Heart left ventricle (tissue), 13 donors: ENCODE measurements around the gene MAPKAPK2.

Experiments used
- POLR2A ChIP-seq, 2 donors: fragments of 450-650 bp; IDR thresholded peaks; one replicate each; pipeline ENCODE4 v1.6.1; 2017; ENCODE audit warnings: antibody characterized with exemption in 2 of 2, mild to moderate bottlenecking in 2 of 2, moderate library complexity in 2 of 2
- TF ChIP-seq, protein P1 (sequence below), 12 donors: fragments of 200-600 bp; sonication (generic) in 4 of 12; IDR thresholded peaks; one replicate each; pipeline versions ENCODE4 v1.5.0 to v1.8.0; 2018 to 2022; ENCODE audit warnings: antibody characterized with exemption in 12 of 12, mild to moderate bottlenecking in 5 of 12
- donor health status: ischemic (EF 13 %, LVEDD 7.1; RV severe dilation, severe dysfunction).
- donor health status: DM: no; HTN: yes; CAD: no.
- donor health status: DM: no; HTN: no; CAD: no.
- donor health status: ischemic (EF 25% LVEDD 6.9; RV normal size, moderate dysfunction).
- donor health status: ischemic (EF 25% LVEDD 5.7; RV mildly dilated, moderate dysfunction).
- donor health status: ischemic (EF 35%, LVEDD 5.7; RV mildly dilated, moderate dysfunction).
- donor health status: nonischemic (EF 11% LVEDD 7.7; RV severe dilation, severe dysfunction).
- donor health status: DM: yes; HTN: yes; CAD: no.
- donor health status: PGD.
- donor health status: ischemic (EF 29% LVEDD 5.4; RV normal size, mild dysfunction).
- donor health status: nonischemic (EF 23%, LVEDD 6.1; RV moderate dilation, normal function).

- TF ChIP-seq, protein P1, sequence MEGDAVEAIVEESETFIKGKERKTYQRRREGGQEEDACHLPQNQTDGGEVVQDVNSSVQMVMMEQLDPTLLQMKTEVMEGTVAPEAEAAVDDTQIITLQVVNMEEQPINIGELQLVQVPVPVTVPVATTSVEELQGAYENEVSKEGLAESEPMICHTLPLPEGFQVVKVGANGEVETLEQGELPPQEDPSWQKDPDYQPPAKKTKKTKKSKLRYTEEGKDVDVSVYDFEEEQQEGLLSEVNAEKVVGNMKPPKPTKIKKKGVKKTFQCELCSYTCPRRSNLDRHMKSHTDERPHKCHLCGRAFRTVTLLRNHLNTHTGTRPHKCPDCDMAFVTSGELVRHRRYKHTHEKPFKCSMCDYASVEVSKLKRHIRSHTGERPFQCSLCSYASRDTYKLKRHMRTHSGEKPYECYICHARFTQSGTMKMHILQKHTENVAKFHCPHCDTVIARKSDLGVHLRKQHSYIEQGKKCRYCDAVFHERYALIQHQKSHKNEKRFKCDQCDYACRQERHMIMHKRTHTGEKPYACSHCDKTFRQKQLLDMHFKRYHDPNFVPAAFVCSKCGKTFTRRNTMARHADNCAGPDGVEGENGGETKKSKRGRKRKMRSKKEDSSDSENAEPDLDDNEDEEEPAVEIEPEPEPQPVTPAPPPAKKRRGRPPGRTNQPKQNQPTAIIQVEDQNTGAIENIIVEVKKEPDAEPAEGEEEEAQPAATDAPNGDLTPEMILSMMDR (IDR thresholded peaks at IDR 0.05): no peak
- no peak for TF ChIP-seq POLR2A (IDR thresholded peaks at IDR 0.05)
These were observed 50.9 kb downstream of the MAPKAPK2 start for GRCh38 chr1:206735553-206736031.
